H54 (cell line): ENCODE data around the gene IL26.

Experiments
- DNase-seq: peaks from one replicate; pipeline ENCODE4 v3.0.0; 2011; ENCODE audit warnings: low spot score, mixed read lengths; ENCODE audit not compliant: insufficient read length
- FAIRE-seq: peaks from 3 replicates; lab custom pipeline; 2011; peaks lifted over from hg19 to GRCh38; lab: Jason Lieb, UNC
- POLR2A ChIP-seq: IDR thresholded peaks from 2 replicates; pipeline ENCODE4 v1.6.1; 2011; ENCODE audit warnings: low read depth, mild to moderate bottlenecking, low read length

Gene IL26

DNA sequence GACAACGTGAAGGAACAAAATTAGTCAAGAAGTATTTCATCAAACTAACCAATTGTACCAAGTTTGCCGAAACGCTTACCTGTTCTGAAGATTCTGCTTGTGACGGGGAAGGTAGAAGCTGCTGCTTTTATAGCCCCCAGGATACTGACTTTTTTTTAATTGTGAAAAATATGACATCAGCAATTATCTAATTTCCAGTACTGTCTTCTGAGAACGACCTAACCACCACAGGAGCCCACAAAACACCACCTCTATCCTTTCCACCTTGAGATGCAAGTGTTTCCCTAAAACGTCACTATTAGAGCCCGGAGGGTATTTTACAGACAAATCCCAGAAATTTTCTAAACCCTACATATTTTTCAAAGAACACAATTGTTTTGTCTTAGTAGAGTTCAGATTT lies 27.9 kb upstream of the IL26 start, which contains the start of gene IL22:
Gene IL22, minus strand, starts transcription at position 101 of the 400 bp plus-strand sequence. CDS start 156 bp downstream, outside the sequence.
- no peak for TF ChIP-seq POLR2A
- DNase-seq (no peak), FAIRE-seq (no peak)

DNA sequence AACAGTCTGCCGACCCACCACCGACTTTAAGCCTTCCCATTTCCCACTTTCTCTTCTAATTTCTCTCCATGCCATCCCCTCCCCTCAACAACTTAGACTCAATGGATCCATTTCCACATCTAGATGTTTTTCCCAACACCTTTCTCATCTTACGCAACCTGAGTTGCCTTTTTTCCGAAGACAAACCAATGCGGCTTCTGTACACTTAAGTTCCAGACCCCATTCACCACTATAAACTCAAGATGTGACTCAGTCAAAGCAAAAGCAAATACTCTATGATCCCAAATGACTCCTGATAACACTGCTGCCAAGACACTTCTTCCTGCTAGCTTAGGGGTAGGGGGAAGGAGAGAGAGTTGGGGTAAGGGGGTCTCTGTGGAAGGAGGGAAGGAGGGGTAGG lies 26.5 kb upstream of the IL26 start:
- no peak for DNase-seq
- FAIRE-seq = no peak
- TF ChIP-seq POLR2A = no peak

DNA sequence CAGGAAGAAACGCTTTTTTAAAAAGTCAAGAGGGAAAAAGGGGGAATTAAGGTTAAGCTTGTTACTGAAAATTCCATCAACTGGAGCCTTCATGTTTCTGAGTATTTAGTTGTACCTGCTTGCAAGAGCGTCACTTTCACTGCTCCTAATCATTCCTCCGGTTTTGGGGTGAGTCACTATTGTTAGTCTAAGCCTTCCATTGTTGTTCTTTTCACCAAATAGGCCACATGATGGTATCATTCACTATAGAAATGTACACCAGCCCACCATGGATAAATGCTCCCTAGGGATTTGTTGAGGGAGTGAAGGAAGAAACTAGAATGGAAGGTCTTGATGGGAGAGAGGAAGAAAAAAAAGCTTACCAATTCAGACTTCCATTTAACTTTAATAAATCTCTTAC lies 24.8 kb upstream of the IL26 start:
- FAIRE-seq (peak; percentile 75), DNase-seq (no peak)
- no peak for TF ChIP-seq POLR2A

DNA sequence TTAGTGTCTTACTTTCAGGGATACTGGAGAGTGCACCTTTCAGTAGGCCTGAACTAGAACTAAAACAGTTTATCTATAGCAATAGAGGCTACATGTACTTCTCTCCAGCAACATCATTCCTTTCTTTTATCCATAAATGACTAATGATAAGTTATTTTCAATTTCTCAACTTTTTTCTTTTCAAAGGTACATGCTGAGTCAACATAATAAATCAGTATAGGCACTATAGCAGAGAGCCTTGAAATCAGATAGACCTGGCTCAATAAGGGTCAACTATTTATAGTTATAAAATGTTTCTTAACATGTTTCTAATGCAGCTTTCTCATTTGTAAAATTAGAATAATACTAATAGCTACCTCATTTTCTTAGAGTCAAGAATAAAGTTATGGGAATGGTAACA lies 22.2 kb upstream of the IL26 start:
- no peak for TF ChIP-seq POLR2A
- no peak for DNase-seq
- no peak for FAIRE-seq

DNA sequence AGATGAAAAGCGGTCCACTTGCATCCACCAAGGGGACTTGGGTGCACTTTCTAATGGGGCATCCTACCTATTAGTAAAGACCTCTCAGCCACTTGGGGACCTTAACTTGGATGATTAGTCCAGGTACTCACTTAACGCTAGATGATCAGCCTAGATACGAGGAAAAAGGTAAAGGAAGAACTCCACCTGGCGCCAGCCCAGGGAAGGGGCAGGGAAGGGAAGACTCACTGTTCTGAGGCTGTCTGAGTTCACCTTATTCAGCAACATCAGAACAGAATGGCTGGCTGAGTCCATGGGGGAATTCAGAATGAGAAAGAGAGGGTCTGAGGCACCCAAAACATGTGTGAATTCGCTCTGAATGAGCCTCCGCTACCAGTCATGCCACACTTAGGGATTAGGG lies 20.7 kb upstream of the IL26 start:
- no peak for FAIRE-seq
- TF ChIP-seq POLR2A = no peak
- DNase-seq = no peak

DNA sequence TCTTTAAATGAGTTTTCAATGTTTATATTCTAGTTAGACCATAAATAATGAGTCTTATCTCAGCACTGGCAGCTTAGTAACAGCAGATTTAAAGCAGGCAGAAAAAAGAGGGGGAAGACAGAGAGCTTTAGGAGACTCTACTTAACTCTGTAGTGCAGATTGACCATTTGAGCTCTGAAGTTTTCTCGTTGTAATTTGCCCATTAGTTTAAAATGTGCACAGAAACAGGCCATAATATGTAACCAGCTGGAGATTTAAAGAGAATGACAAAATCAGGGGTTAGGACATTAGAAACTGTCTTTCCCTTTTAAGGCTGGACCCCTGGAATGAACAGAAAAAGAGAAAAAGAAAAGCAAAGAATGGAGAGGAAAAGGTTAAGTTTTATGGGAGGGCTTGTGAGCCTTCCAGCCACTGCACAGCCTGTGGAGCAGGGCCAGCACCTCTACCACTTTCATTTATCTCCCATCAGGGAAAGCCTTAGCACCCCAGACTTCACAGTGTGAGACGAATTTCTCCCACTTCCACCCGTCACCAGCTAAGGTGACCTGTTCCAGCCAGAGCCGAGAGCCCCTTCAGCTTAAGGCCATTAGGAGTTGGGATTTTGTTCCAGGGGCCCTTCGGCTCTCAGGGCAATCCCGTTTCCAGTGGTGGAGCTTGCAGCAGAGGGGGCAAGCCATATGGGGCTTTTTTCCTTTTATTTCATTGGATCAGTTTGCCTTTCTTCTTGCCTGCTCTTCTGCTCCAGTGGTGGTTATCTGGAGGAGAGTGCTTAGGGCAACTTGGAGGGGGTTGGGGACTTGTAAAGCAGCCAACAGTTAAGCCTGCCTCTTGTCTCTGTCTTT lies 19.8 kb upstream of the IL26 start:
- no peak for TF ChIP-seq POLR2A
- FAIRE-seq (peak; percentile 41), DNase-seq (no peak)

DNA sequence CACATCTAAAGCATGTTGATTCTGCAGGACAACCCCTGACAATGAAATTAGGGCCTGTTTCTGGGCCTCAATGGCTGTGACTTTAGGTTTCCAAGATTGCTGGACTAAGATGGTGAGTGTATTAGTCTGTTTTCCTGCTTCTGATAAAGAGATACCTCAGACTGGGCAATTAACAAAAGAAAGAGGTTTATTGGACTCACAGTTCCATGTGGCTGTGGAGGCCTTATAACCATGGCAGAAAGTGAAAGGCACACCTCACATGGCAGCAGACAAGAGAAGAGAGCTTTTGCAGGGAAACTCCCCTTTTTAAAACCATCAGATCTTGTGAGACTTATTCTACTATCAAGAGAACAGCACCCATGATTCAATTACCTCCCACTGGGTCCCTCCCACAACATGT lies 17.2 kb upstream of the IL26 start:
- FAIRE-seq = no peak
- DNase-seq = no peak
- TF ChIP-seq POLR2A = no peak

DNA sequence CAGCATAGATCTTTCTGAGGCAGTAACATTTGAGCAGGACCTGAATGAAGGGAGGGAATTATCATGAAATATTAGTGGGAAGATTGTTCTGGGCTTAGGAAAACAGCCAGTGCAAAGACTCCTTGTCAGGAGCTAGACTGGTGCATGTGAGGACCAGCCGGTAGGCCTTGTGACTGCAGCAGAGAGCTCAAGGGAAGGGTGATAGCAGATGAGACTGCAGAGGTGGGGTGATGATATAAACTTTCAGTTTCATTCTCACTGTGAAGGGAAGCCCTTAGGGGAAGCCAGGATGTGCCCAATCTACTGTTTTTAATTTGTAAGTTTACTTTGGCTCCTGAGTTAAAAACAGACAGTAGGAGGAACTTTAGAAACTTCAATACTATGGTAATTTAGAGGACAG lies 15.4 kb upstream of the IL26 start:
- DNase-seq (no peak), FAIRE-seq (no peak)
- TF ChIP-seq POLR2A = no peak

DNA sequence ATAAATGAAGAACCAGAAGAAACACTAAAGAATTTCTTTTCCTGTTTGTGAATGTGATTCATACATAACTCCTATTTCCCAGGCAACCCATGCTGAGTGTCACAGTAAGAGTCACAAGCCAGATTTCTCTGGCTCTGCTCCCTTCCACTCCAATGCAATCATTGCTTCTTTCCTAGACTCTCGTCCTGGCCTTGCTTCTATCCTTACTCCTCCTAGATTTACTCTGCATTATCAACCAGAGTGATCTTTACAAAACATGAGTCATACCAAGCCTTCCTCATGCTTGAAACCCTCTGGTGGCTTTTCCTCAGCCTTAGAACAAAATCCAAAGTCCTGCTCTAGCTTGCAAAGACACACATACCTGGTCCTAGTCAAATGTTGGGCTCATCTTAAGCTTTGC lies 14.5 kb upstream of the IL26 start:
- DNase-seq = peak; percentile 29
- peak; percentile 96 for FAIRE-seq
- TF ChIP-seq POLR2A = no peak

DNA sequence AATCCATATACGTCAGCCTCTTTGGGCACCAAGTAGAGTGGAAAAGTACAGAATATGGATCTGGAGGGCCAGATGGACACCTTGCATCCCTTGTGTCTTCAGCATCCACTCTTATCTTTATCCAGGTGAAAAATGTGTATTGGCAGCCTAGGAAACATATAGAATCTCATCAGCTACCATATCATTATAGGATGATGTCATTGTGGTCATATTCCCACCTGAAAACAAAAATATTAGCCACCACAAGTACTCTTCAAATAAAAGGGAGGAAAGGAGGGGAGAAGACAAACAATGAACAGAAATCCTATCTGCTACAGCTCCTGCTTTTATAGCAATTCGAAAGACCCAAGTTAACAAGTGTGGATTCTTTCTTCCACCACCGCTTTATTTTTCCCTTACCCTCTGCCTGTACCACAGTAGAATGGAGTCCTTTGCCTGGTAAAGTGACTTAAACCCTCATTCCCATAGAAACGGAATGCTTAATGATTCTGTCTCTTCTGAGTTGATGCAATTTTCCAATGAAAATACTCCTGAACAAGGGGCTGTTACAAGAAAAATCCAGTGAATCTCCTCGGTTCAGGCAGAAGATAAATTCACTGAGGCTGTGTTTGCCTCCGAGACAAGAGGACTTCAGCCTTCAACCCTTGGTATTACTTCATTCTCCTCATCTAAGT lies 13.8 kb upstream of the IL26 start:
- FAIRE-seq = no peak
- no peak for DNase-seq
- no peak for TF ChIP-seq POLR2A

DNA sequence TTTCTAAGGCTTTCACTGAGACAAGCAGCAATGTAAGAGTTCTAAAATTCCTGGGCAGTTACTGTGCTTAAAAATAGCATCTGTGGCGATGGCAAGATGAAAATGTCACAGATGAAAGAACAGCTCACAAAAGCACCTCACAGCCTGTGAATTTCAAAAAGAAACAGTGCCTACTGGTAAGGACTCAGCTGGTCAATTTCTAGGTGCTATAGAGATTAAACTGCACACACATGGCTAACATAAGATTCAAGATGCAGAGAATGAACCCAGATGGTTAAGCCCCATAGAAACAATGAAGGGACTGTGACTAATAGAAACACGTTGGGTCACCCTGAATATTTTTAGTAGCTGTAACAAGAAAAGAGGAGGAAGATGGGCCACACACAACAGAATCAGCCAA lies 12.0 kb upstream of the IL26 start:
- FAIRE-seq (no peak), DNase-seq (no peak)
- no peak for TF ChIP-seq POLR2A

DNA sequence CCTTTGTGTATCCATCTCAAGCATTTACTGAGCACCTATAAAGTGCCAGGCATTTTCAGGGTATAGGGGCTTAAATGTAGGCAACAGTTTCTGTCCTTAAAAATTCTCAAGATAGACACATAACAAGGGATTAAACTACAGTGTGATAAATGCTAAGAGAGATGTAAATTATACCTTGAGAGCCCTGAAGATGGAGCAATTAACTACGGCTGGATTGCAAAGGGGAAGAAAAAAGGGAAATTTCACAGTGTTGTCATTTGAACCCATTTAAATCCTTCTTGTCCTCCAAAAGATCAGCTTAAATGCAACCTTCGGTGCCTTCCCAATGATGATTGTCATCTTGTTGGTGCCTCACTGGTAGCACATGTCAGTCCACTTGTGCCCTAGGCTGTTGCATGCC lies 11.5 kb upstream of the IL26 start:
- DNase-seq (no peak), FAIRE-seq (peak; percentile 30)
- no peak for TF ChIP-seq POLR2A

DNA sequence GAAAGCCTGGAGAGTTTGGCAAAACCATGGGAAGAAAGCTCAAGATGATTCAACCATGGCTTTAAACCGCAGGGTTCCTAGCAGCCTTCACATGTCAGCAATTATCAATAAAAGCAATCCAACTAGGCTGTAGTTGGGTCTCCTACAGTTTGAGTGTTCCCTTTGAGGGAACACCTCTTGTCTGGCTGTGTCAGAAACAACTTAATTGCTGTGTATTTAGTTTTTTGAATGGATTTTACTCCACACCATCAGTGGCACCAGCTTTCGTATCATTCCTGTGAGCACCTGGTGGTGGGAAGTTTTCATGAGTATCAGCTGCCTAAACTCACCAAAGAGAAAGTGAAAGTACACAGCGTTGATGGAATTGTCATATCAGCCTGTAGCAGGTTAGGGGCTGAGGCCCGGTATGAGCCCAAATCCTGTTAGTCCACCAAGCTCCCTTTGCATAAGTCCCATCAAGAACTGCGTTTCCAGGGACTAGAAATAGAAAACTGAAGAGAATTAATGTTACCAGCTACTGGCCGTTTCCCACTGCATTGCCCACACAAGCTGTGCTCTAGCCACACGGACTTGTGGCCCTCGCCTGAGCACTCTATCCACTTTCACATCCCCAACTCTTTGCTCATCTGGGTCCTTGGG lies 10.9 kb upstream of the IL26 start:
- DNase-seq = no peak
- FAIRE-seq = no peak
- no peak for TF ChIP-seq POLR2A

DNA sequence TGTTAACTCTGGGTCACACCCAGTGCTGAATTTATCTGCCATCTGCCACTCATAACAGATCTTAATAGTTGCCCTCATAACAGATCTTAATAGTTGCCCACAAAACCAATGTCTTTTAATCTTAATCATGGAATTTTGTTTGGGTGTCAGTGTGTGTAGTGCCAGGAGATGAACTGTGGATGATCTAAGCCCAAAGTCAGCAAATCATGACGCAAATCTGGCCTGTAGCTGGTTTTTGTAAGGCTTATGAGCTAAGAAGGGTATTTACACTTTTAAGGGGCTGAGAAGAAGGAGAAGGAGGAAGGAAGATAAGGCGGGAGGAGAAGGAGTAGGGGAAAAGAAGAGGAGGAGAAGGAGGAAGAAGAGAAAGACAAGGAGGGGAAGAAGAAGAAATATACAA lies 10.0 kb upstream of the IL26 start:
- FAIRE-seq (no peak), DNase-seq (no peak)
- TF ChIP-seq POLR2A = no peak
